K562 (cell line): ENCODE results near the gene RHOB. TPM values are rescaled to one million over a fixed set of nuclear protein-coding genes. Genes with fewer than 3 reads are reported as not detected.

Experiments used
- ASH1L ChIP-seq: fragments of 450-650 bp; IDR thresholded peaks from 2 replicates; pipeline ENCODE4 v1.6.1; 2018; ENCODE audit warnings: borderline replicate concordance, mild to moderate bottlenecking, low read depth; ENCODE audit not compliant: partially characterized antibody
- CBX1 ChIP-seq: sonication (generic); IDR thresholded peaks from 2 replicates; pipeline ENCODE4 v1.6.1; 2016; ENCODE audit warnings: antibody characterized with exemption, low read depth, mild to moderate bottlenecking
- CLOCK ChIP-seq: fragments of 250-450 bp; sonication (Bioruptor Pico); IDR thresholded peaks from 2 replicates; pipeline ENCODE4 v1.4.0; 2020; ENCODE audit warnings: mild to moderate bottlenecking, moderate library complexity, borderline replicate concordance
- DACH1 ChIP-seq: fragments of 450-650 bp; IDR thresholded peaks from 2 replicates; pipeline ENCODE4 v1.6.1; 2018; ENCODE audit not compliant: partially characterized antibody
- FOXK1 ChIP-seq: sonication (generic); formaldehyde crosslinking; IDR thresholded peaks from 2 replicates; pipeline ENCODE4 v1.8.0; 2022; ENCODE audit warnings: missing genetic modification reagents, mild to moderate bottlenecking, borderline replicate concordance
- MAFK ChIP-seq: IDR thresholded peaks from 2 replicates; pipeline ENCODE4 v1.6.1; 2011; ENCODE audit warnings: low read length, improper control_type of control experiment
- MECOM ChIP-seq: fragments of 250-450 bp; sonication (Bioruptor Pico); IDR thresholded peaks from 2 replicates; pipeline ENCODE4 v1.8.0; 2022; ENCODE audit warnings: inconsistent platforms
- PHF21A ChIP-seq: fragments of 450-650 bp; IDR thresholded peaks from 2 replicates; pipeline ENCODE4 v1.6.1; 2017; ENCODE audit warnings: low read depth, borderline replicate concordance
- SRSF1 ChIP-seq: fragments of 200-400 bp; formaldehyde crosslinking; IDR thresholded peaks from 2 replicates; pipeline ENCODE4 v1.6.1; 2017; ENCODE audit warnings: mild to moderate bottlenecking, low read depth, low read length, moderate library complexity
- TCF3 ChIP-seq: sonication (generic); formaldehyde crosslinking; IDR thresholded peaks from 2 replicates; pipeline ENCODE4 v1.4.0; 2020; ENCODE audit warnings: mild to moderate bottlenecking, missing genetic modification reagents
- XRCC4 ChIP-seq: IDR thresholded peaks from one replicate; pipeline ENCODE4 v1.6.1; 2011; ENCODE audit not compliant: insufficient read depth, insufficient read length; ENCODE audit errors: extremely low read depth
- ZBED1 ChIP-seq: IDR thresholded peaks from 2 replicates; pipeline ENCODE4 v1.6.1; 2014
- ZBTB26 ChIP-seq: fragments of 450-650 bp; formaldehyde crosslinking; IDR thresholded peaks from 2 replicates; pipeline ENCODE4 v1.4.0; 2022; ENCODE audit warnings: missing genetic modification characterization
- ZNF57 ChIP-seq: fragments of 450-650 bp; formaldehyde crosslinking; IDR thresholded peaks from 2 replicates; pipeline ENCODE4 v1.4.0; 2020; ENCODE audit warnings: mild to moderate bottlenecking, moderate library complexity
- polyA plus RNA-seq, 8 experiments: library from polyadenylated mRNA; depleted of rRNA in 4 of 8; stranded (reverse) in 5 of 8; unstranded in 3 of 8; fragments of >200 nt; fragmentation: Nextera tagmentation in 2 of 8; fragmentation: Illumina TruSeq in 1 of 8; extraction: Ambion mirVana in 2 of 8; extraction: Trizol in 1 of 8; gene quantifications; 2 replicates each; pipeline versions ENCODE4 v1.2.1 to v1.2.3, GENCODE V29; 2011 to 2014; ENCODE audit warnings: inconsistent platforms in 1 of 8, missing spikeins in 1 of 8
- total RNA-seq, 7 experiments: library from RNA; depleted of rRNA in 6 of 7; stranded (reverse); fragments of >200 nt in 6 of 7; fragmentation: Illumina TruSeq in 2 of 7; extraction: Trizol in 2 of 7; gene quantifications; 2 replicates each; pipeline versions ENCODE4 v1.2.1 to v1.2.3, GENCODE V29; 2011 to 2021; ENCODE audit warnings: low replicate concordance in 1 of 7
- TF ChIP-seq, protein P1 (sequence below), 2 experiments: IDR thresholded peaks; 2 replicates each; pipeline ENCODE4 v1.6.1; 2012; ENCODE audit warnings: improper control_type of control experiment in 2 of 2, low read depth in 2 of 2, low read length in 2 of 2, borderline replicate concordance in 1 of 2
- TF ChIP-seq, protein P2 (sequence below): fragments of 250-450 bp; sonication (Bioruptor Pico); IDR thresholded peaks from 2 replicates; pipeline ENCODE4 v1.9.0; 2021; ENCODE audit warnings: mild to moderate bottlenecking, inconsistent platforms

The RHOB gene
- total and polyA plus RNA-seq, 9 of the 15 experiments (the other 6 are each of a cell fraction or from before 2014, with no cell fraction given), result 0.07 to 4.8 (median 1.1) TPM

- TF ChIP-seq CLOCK (CRISPR knock-in tag), result no peak
- no peak for TF ChIP-seq FOXK1
- TF ChIP-seq, protein P1, sequence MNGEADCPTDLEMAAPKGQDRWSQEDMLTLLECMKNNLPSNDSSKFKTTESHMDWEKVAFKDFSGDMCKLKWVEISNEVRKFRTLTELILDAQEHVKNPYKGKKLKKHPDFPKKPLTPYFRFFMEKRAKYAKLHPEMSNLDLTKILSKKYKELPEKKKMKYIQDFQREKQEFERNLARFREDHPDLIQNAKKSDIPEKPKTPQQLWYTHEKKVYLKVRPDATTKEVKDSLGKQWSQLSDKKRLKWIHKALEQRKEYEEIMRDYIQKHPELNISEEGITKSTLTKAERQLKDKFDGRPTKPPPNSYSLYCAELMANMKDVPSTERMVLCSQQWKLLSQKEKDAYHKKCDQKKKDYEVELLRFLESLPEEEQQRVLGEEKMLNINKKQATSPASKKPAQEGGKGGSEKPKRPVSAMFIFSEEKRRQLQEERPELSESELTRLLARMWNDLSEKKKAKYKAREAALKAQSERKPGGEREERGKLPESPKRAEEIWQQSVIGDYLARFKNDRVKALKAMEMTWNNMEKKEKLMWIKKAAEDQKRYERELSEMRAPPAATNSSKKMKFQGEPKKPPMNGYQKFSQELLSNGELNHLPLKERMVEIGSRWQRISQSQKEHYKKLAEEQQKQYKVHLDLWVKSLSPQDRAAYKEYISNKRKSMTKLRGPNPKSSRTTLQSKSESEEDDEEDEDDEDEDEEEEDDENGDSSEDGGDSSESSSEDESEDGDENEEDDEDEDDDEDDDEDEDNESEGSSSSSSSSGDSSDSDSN (IDR thresholded peaks at IDR 0.05; ENCODE audit: borderline replicate concordance in 1 of 2, low read depth in 2 of 2, low read length in 2 of 2), result no peak
- TF ChIP-seq DACH1, result peak; percentile 63
- TF ChIP-seq SRSF1, result no peak
- TF ChIP-seq ASH1L, result no peak
- no peak for TF ChIP-seq XRCC4
- TF ChIP-seq, protein P2, sequence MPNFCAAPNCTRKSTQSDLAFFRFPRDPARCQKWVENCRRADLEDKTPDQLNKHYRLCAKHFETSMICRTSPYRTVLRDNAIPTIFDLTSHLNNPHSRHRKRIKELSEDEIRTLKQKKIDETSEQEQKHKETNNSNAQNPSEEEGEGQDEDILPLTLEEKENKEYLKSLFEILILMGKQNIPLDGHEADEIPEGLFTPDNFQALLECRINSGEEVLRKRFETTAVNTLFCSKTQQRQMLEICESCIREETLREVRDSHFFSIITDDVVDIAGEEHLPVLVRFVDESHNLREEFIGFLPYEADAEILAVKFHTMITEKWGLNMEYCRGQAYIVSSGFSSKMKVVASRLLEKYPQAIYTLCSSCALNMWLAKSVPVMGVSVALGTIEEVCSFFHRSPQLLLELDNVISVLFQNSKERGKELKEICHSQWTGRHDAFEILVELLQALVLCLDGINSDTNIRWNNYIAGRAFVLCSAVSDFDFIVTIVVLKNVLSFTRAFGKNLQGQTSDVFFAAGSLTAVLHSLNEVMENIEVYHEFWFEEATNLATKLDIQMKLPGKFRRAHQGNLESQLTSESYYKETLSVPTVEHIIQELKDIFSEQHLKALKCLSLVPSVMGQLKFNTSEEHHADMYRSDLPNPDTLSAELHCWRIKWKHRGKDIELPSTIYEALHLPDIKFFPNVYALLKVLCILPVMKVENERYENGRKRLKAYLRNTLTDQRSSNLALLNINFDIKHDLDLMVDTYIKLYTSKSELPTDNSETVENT, result no peak
- TF ChIP-seq ZNF57 (CRISPR knock-in tag), result no peak
- no peak for TF ChIP-seq ZBED1
- TF ChIP-seq ZBTB26, result no peak
- TF ChIP-seq TCF3, result peak; percentile 53; the same call in 1 of the 2 replicates
- no peak for TF ChIP-seq MECOM (CRISPR knock-in tag)
- no peak for TF ChIP-seq CBX1
- TF ChIP-seq PHF21A, result no peak
- peak; percentile 48 for TF ChIP-seq MAFK
These were observed 16.2 kb upstream of the RHOB start (continued) for GRCh38 chr2:20430461-20431300.
